GM18873 (cell line): Measurements from ENCODE around the gene THBS1.

Source experiments
- ATAC-seq: cut with Tn5 transposase; IDR thresholded peaks from one replicate; pipeline ENCODE4 v1.9.1; 2021; ENCODE audit warnings: mild to moderate bottlenecking, moderate library complexity, moderate number of reproducible peaks; ENCODE audit not compliant: unreplicated experiment, low FRiP score

The THBS1 gene

DNA sequence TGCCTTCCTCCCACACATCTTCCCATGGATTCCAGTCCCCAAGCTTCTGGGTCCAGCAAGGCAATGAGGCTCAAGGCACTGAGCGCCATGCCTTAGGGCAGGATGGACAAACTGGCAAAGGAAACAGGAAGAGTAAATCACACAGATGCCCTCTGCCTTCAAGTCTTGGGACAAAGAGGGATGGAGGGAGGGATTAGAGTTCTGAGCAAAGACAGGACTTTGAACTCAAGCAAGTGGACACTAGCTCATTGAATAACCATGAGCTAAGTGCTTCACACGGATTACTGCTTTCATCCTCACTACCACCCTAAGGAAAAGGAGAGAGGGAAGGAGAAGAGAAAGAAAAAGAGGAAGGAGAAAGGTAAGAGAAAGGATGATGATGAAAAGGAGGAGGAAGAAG is 7.6 kb upstream of the THBS1 start:
- ATAC-seq = no peak

DNA sequence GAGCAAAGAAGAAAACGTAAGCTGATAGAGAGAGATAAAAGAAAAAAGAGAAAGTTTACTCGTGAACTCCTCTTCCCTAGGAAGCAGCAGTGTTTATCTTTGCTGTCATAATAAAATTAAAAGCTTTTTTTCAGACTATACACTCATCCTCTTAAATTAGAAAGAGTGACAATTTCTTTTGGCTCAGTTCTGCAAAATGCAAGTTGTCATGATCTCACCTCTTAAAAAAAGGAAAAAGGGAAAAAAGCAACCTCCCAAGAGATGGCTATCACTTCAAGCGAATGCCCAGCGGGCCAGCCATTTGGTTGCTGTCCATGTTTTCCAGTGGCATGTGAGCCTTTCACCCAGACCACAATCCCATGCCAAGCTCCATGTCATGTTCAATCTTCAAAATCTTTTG is 7.0 kb upstream of the THBS1 start:
- no peak for ATAC-seq

DNA sequence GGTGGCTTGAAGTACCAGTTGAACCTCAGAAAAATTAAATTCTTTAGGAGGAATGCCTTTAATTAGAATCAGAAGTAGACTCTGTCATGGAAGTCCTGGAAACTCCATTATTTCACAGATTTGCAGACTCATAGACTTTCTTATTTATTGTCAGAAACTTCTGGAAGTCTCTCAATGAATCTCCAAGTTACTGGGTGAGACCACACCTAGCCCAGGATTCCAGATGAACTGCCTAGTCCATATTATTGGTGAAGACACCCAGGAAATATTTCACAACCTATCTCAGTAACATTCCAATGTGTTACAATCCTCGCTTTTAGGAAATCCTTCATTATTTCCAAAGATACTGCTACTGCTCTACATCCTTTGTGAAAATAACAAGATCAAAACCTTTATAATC is 6.5 kb upstream of the THBS1 start:
- ATAC-seq = no peak

DNA sequence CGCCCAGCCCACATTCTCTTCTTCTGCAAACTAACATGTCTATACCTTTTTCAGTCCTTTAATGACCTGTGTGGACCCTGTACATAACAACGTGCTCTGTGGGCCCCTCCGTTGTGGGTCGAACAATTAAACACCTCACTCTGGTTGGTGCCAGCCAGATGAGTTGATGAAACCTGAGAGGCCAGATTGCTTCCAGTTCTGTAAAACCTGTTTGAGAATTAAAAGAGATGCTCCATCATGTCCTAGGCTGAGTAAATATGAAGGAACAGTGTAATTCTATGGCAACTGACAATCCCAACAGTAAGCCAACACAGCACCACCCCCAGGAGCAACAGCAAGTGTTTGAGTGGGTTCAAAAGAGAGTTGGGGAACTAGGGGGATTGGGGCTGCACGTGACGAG is 5.7 kb upstream of the THBS1 start:
- no peak for ATAC-seq

DNA sequence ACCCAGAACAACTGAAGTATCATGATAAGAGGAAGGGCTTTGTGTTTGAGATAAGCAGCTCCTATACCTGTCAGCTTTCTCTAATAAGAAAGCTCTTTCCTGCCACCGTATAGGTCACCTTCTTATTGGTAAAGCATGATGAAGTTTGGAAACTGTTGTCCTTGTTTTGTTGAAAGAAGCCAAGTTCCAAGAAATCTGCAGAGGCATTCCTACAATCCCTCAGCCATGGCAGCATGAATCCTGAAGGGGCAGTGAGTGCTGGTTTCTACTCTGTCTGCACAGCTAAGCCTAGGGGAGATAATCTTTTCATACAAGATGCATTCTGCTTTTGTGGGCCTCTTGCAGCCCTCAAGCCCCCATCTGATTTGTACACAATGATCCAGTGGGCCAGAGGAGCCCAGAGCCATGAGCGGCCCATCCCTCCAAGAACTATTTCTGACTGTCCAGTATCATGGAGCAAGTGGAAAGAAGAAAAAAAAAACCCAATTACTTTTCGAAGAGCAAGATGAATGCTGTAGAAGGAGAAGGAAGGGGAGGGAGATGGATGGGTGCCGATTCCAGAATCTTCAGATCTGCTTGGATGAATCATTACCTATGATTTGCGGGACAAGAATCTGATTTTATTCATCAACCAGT is 1.9 kb upstream of the THBS1 start:
- no peak for ATAC-seq

DNA sequence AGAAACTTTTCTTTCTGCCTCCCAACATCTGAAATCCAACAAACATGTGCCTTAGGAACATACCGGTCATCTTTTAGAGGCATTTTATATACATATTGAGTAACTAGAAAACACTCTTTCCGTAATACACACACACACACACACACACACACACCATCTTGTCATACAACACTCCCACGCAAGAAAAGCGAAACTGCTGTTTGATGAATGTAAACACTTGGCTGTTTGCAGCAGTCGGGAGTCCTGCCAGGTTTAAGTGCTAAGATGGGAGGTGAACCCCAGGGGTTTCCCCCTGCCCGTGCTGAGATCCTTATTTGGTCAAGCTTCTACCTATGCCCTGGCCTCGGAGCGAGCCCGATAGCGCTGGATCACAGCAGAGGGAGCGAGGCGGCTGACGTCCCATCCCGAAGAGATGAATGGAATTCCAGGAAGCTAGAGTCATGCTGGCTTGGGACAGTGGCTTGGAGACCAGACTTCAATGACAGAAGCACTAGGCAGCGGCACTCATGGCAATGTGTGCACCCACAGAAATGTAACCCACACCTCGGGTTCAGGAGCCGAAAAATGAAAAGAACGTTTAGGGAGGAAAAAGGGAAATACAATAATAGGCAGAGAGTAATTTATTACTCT is 1.3 kb upstream of the THBS1 start:
- no peak for ATAC-seq

DNA sequence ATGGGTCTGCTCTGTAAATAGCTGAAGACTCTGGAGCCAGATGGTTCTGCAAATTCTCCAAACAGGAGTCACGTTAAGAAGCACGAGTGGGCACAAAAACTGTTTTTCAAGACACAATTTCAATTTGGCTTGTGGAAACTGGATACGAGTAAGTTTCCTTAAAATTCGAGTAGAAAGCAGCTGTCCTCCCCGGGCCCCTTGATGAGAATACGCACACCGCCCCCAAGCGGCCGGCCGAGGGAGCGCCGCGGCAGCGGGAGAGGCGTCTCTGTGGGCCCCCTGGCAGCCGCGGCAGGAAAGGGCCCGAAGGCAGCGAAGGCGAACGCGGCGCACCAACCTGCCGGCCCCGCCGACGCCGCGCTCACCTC is 778 bp upstream of the THBS1 start:
- ATAC-seq = no peak

DNA sequence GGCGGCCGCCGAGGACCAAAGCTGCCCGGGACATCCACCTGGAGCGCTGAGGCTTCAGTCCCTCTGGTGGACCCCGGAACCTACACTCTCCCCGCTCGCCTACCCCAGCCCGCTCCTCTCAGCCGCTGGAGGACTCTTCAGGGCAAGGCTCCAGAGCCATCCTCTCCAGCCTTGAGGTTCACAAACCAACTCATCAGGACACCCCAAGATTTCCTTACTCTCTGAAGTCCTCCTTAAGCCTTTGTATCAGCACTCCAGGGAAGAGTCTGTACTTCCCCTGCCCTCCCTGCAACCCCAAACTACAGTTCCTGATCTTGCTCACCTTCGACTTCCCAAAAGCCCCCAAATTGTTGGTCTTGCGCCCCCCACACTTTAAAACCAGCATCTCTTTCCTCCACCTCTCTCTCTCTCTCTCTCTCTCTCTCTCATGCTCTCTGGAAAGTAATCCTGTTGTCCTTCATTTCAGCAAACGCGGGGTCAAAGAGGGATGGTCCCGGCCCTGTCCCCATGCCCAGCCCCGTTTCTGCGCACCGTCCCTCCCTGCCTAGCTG is 438 bp downstream of the THBS1 start:
- no peak for ATAC-seq

DNA sequence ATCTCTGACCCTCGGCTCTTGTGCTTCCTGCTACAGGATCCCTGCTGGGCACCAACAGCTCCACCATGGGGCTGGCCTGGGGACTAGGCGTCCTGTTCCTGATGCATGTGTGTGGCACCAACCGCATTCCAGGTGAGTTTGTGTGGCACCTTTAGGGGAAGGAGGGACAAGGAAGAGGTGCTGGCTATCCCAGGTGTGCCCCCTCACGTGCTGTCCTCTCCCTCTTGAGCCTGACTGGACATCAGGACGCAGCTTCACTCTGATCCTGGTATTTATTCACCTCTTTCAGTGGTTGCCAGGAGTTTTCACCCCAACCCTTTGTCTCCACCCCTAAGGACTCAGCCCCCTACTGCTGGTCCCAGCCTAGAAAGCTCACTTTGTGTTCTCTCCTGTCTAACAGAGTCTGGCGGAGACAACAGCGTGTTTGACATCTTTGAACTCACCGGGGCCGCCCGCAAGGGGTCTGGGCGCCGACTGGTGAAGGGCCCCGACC is 960 bp downstream of the THBS1 start:
- ATAC-seq = no peak

DNA sequence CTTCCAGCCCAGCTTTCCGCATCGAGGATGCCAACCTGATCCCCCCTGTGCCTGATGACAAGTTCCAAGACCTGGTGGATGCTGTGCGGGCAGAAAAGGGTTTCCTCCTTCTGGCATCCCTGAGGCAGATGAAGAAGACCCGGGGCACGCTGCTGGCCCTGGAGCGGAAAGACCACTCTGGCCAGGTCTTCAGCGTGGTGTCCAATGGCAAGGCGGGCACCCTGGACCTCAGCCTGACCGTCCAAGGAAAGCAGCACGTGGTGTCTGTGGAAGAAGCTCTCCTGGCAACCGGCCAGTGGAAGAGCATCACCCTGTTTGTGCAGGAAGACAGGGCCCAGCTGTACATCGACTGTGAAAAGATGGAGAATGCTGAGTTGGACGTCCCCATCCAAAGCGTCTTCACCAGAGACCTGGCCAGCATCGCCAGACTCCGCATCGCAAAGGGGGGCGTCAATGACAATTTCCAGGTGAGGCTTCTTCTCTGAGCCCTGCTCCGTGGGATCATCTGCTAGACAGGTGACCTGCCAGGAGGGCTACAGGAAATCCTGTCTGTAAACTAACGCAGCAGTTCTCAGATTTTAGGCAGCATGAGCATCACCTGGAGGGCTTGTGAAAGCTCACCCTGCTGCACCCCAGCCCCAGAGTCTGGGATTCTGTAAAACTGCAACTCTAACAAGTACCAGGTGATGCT is 1.6 kb downstream of the THBS1 start:
- no peak for ATAC-seq

DNA sequence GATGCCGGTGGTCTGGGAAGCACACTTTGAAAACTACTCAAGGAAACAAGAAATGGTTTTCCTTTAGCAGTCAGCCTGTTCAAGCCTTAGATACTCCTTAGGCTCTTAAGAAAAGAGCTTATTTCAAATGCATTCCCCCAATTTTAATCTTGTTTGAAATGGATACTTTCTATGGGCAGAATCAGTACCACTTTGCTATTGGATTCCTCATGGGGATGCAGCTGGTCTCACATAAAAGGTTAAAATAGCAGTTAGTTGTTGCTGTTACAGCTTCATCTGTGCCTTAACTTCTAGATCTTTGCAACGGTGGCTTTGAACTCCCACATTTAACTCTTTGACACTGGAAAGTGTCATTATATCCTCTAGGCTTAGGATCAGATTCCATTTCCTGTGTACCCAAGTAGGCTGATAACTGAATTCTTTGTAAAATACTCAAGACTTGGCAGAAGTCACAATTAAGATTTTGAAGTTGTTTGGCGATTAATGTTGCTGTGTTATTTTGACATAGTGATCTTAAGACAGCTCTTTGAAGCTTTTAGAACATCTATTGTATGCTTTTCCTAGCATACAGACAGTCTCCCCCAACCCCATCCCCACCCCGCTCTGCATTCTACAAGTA is 2.2 kb downstream of the THBS1 start:
- ATAC-seq = no peak

DNA sequence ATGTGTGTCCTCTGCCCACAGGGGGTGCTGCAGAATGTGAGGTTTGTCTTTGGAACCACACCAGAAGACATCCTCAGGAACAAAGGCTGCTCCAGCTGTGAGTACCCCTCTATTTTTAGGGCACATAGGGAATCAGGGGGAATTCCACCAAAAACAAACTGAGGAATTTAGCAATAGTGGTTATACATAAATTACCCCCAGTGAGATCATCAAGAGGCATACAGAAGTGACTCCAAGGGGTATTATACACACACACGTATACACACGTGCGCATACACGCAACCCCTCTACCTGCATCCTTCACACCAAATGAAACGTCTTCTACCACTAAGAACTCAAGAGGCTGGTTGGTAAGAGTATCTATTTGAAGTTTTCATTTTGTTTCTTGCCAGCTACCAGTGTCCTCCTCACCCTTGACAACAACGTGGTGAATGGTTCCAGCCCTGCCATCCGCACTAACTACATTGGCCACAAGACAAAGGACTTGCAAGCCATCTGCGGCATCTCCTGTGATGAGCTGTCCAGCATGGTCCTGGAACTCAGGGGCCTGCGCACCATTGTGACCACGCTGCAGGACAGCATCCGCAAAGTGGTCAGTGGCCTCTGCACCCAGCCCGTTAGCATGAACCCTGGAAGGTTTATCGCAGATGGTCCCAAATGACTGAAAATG is 2.9 kb downstream of the THBS1 start:
- ATAC-seq = no peak

DNA sequence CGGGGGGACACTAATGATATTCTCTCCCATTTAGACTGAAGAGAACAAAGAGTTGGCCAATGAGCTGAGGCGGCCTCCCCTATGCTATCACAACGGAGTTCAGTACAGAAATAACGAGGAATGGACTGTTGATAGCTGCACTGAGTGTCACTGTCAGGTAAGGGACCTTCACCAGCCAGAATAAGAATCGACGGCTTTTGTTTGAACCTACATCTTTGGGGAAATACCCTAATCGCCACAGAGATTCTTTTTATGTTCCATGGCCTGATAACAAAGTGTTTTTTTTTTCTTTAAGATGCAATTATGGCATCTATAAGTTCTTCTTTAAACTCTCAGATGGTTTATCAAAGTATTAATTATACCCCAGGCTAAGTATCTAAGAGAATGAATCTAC is 3.4 kb downstream of the THBS1 start:
- ATAC-seq = no peak

DNA sequence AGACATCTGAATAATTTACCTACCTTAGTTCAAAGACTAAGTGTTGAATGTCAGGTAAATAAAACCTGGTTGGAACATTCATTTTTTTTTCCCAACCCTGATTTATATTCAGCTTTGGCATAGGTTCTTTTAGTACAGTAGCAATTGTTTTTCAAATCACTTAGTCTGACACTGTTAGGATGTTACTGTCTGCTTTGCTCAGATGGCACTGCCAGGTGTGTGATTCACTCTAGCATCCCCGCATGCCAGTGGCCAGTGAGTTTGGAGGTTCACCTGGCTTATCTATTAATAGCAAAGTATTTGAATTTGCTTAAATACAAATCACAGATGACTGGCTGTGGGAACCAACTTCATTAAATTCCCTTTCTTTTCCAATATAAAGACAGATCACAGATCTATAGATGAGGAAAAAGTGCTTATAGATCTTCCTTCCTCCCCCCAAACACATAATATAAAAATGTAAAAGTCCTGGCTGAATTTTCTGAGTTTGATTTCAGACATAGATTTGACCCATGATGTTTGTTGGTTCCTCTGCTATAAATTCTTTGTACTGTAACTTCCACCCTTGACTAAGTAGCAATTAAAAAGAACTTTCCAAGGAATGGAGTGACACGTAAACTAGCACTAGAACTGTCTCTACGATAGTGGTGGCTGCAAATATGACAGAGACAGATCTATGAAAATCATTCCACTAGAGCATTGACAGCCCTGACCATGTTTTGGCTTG is 3.9 kb downstream of the THBS1 start:
- ATAC-seq = no peak

DNA sequence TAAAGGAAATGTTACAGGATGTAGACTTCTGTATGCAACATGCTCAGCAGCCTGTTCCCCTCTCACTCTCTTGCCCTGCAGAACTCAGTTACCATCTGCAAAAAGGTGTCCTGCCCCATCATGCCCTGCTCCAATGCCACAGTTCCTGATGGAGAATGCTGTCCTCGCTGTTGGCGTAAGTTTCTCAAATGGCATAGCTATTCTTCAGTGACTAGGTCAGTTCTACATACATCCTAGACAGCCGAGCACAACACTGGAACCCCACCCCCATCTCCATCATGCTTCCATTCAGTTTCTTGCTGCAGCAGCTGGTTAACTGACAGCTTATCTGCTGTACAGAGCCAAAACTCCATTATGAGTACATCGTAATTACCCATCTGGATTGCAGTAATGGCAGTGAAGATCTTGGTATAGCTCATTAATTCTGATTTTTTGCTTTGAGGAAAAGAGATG is 4.5 kb downstream of the THBS1 start:
- ATAC-seq = no peak

DNA sequence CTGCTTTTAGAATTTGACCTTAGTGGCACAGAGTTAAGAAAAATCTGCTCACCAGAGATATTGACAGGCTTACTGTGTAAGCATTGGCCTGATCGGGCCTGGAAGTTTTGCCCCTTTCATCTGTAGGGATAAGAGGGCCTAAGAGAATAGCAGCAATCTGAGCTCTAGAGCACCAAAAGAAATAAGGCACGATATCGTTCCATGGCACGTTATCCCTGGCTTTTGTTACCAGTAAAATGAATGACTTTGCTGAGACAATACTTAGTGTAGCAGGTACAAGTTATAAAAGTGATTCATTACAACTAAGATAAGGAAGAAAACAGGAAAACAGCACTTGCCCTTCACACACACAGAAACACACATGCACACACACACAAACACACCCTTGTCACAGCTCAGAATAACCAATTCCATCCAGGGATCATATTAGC is 5.0 kb downstream of the THBS1 start:
- no peak for ATAC-seq

DNA sequence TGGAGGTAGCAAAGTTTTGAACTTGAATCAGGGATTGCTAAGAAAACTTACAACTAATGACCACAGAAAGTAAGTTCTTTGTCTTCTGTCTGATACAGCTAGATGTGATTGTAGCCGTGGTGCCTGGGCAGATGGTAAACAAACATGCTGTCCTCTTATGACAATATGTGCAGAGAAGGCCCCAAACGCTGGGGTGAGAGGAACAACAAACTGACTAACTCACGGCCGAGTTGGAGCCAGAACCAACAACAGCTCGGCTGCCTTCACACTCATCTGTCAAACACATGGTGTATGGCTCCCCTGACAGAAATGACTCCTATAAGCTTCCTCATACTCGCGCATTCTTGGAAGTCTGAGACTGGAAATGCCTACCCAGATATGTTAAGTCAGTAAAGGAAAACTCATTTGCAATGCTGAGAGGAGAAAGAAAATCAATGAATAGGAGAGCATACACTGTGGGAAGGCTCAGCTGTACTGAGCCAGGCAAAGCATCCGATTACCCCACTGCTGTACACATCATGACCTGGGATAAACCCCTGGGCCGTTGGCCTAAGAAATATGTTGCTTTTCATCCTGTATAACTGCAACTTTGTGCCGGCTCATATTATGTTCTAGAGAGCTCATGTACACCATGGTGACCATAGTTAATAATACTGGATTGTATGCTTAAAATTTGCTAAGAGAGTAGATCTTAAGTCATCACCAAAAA is 5.7 kb downstream of the THBS1 start:
- ATAC-seq = no peak

DNA sequence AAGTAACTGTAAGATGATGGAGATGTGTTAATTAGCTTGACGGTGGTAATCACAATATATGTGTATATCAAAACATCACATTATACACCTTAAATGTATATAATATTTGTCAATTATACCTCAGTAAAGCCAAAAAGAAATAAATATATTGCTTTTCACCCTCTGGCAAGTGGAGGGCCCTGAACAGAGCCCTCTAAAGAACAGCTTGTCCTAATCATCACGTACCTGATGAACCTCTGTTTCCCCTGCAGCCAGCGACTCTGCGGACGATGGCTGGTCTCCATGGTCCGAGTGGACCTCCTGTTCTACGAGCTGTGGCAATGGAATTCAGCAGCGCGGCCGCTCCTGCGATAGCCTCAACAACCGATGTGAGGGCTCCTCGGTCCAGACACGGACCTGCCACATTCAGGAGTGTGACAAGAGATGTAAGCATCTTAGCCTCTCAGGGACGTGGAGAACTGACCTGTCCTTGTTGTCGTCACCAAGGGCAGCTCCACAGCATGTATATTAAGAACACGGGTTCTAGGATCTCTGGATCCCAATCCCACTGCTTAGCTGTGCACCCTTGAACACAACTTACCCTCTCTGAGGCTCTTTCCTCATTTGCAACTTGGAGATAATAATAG is 6.3 kb downstream of the THBS1 start:
- no peak for ATAC-seq
